Esophagus squamous epithelium (tissue), 5 donors: Measurements from ENCODE around the gene PDZD4. TPM values are rescaled to one million over a fixed set of nuclear protein-coding genes. Genes with fewer than 3 reads are reported as not detected.

ENCODE experiments used
- DNase-seq: peaks from one replicate; lab custom pipeline; 2025; lab: John Stamatoyannopoulos, UW
- H3K27ac ChIP-seq, 4 donors: fragments of 200-600 bp; sonication (generic); one replicate each; pipeline ENCODE4 v1.5.1; 2016 to 2019; ENCODE audit warnings: mild to moderate bottlenecking in 1 of 4
- H3K27me3 ChIP-seq, 4 donors: fragments of 200-600 bp; sonication (generic); 1 replicate in 3 of 4; 2 replicates in 1 of 4; pipeline versions ENCODE4 v1.5.1 to v1.6.0; 2017 to 2021; ENCODE audit warnings: antibody characterized with exemption in 1 of 4
- H3K36me3 ChIP-seq, 3 donors: fragments of 200-600 bp; sonication (generic); one replicate each; pipeline ENCODE4 v1.5.1; 2016 to 2019
- H3K4me1 ChIP-seq, 3 donors: fragments of 200-600 bp; sonication (generic); one replicate each; pipeline ENCODE4 v1.5.1; 2017 to 2019
- H3K4me3 ChIP-seq, 4 donors: fragments of 200-600 bp; sonication (generic); 1 replicate in 3 of 4; 2 replicates in 1 of 4; pipeline ENCODE4 v1.5.1; 2016 to 2019; ENCODE audit warnings: mild to moderate bottlenecking in 2 of 4, moderate library complexity in 1 of 4
- H3K9me3 ChIP-seq, 3 donors: fragments of 200-600 bp; sonication (generic); one replicate each; pipeline ENCODE4 v1.5.1; 2016 to 2019
- CTCF ChIP-seq, 6 experiments: fragments of 450-650 bp in 4 of 6; fragments of 200-600 bp in 2 of 6; sonication (generic) in 2 of 6; IDR thresholded peaks; one replicate each; pipeline ENCODE4 v1.5.1; 2016 to 2019; ENCODE audit warnings: antibody characterized with exemption in 6 of 6, mild to moderate bottlenecking in 4 of 6, moderate library complexity in 4 of 6
- POLR2A ChIP-seq, 4 donors: fragments of 450-650 bp; IDR thresholded peaks; one replicate each; pipeline ENCODE4 v1.6.1; 2017; ENCODE audit warnings: antibody characterized with exemption in 4 of 4, mild to moderate bottlenecking in 4 of 4, moderate library complexity in 3 of 4
- WGBS, 2 donors: methylation state at CpG; one replicate each; pipeline ENCODE4 v1.1.5; 2018; 5-methylcytosine and 5-hydroxymethylcytosine counted together
- intact Hi-C: fragments of 100-400 bp; cut with DNase I; formaldehyde crosslinking; loops from one replicate; pipeline ENCODE4 v1.15.0; 2022
- total RNA-seq, 4 donors: library from RNA; depleted of rRNA; stranded (reverse); fragments of >200 nt; gene quantifications; one replicate each; pipeline ENCODE4 v1.1.0, GENCODE V29; 2016
- donor health status: DM: yes; HTN: yes; CAD: no.

PDZD4 gene
- total RNA-seq, 4 donors from 2014 or later: 0.97 to 3.4 (median 1.9) TPM

DNA sequence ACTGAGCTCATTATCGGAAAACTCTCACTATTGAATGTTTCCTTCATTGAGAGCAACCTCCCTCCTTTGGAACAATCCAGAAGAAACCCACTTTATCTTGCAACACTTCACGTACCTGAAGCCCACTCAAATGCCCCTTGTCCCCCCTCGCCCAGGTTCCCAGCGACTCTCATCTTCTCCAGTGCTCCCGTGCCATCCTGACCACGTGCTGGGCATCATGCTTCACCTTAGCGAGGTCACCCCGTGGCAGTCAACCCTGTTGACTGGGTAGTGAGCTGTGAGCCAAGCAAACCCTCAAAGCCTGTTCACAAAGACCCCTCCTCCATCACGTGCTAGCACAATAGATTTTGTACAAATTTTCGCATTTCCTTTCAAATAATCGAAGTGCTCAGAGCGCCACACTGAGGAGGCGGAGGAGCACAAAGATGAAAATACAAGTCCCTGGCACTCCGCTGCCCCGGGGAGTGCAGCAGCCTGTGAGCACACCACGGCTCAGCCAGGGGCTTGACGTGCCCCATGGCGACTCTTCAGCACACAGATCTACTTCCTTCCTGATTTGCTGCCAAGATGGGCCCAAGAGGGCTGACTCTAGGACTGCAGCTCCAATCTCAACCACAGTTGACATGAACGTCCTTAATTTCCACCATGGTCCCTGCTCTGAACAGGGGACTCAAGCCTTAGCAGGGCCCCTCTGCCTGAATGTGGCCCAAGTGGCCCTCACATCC is 15.6 kb downstream of the PDZD4 start:
- no peaks in the 10 kb centered on the region for H3K9me3 ChIP-seq
- DNase-seq: no peak
- peaks cover 0 to 6% (median 0%) of the 10 kb centered on the region in 4 donors for H3K27me3 ChIP-seq
- 65 to 70% methylated on average over 2 to 11 of the region's 19 CpGs for WGBS, 2 donors
- H3K36me3 ChIP-seq: no peaks in the 10 kb centered on the region
- H3K4me3 ChIP-seq: no peak overlapping the region
- no peak for TF ChIP-seq CTCF (IDR thresholded peaks at IDR 0.05)
- TF ChIP-seq POLR2A (IDR thresholded peaks at IDR 0.05): no peak
- H3K4me1 ChIP-seq: peaks cover 0 to 14% (median 0%) of the 10 kb centered on the region in 3 donors
- intact Hi-C loops: loop anchor here (10.0 kb wide), 1 partner anchor 60 kb away; no protein-coding TSS in a partner anchor
- H3K27ac ChIP-seq: no peak overlapping the region

DNA sequence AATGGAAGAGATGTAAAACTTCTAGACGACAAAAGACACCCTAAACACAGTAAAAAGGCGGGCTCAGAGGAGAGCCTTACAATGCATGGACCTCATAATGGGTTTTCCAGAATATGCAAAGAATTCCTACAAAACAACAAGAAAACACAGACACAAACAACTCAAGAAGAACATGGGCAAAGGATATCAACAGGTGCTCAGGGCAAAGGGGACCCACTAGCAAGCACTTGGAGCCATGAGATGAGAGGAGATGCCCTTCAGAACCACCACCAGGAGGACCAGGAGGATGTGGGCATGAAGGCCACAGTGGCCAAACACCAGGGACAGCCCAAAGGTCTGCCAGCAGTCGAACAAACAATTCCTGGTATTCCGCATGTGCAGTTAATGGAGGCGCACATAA is 17.2 kb downstream of the PDZD4 start:
- no peaks in the 10 kb centered on the region for H3K27me3 ChIP-seq
- no peaks in the 10 kb centered on the region for H3K4me1 ChIP-seq
- DNase-seq: no peak
- no peaks in the 10 kb centered on the region for H3K9me3 ChIP-seq
- TF ChIP-seq CTCF (IDR thresholded peaks at IDR 0.05) (no peak), POLR2A (IDR thresholded peaks at IDR 0.05) (no peak)
- H3K27ac ChIP-seq: no peak overlapping the region
- H3K36me3 ChIP-seq: no peaks in the 10 kb centered on the region
- intact Hi-C loops: loop anchor here (10.0 kb wide), 1 partner anchor 62 kb away; no protein-coding TSS in a partner anchor
- no peak overlapping the region for H3K4me3 ChIP-seq
- WGBS, 2 donors: 86 to 93% methylated on average over 3 to 5 of the region's 5 CpGs

DNA sequence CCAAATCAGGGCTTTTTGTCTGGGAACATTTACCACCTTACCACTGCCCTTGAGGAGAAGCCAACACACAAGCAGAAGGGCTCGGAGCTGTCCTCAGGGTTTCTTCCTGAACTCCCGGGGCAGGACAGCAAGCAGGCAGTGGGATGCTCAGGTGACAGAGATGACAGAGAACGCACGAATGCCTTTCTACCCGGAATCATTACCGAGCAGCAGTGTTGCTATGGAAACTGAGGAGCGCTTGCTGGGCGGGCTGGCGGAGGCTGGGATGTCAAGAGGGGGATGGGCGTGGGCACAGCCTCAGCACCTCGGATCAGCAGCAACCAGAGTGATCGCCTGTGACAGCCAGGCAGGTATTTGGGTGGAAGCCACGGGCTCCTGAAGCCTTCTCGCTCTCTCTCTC is 18.1 kb downstream of the PDZD4 start:
- Histone ChIP-seq H3K9me3 (no peaks in the 10 kb centered on the region), H3K27ac (no peak overlapping the region), H3K4me1 (peaks cover 0 to 4% (median 2%) of the 10 kb centered on the region in 3 donors), H3K27me3 (no peaks in the 10 kb centered on the region), H3K4me3 (no peak overlapping the region), H3K36me3 (no peaks in the 10 kb centered on the region)
- intact Hi-C loops: loop anchor here (10.0 kb wide), 1 partner anchor 63 kb away; no protein-coding TSS in a partner anchor
- WGBS, 2 donors: 80% methylated on average over 1 of the region's 14 CpGs; no CpG with 5 or more reads in 1 of the 2 donors
- no peak for DNase-seq
- TF ChIP-seq POLR2A (IDR thresholded peaks at IDR 0.05): no peak
- TF ChIP-seq CTCF (IDR thresholded peaks at IDR 0.05): no peak

DNA sequence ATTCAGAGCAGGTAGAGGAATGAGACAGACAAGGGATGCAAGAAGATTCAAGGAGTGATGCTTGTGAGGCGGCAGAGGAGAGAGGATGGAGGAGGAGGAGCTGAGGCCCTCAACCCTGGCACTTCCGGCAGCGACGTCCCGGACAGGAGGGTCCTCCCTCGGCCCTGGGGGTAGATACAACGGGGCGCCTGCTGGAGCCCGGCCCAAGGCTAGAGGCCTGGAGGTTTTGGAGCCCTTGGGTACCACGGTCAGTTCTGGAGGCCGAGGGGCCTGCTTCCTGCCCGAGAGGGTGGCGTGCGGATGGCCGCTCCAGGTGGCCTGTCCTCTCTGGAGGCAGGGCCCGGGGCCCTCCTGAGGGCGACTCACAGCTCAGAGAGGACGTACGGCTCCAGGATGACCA is 22.4 kb downstream of the PDZD4 start:
- DNase-seq: no peak
- WGBS, 2 donors: 83 to 93% methylated on average over 9 to 12 of the region's 19 CpGs
- peaks cover 0 to 26% (median 3%) of the 10 kb centered on the region in 3 donors for H3K4me1 ChIP-seq
- H3K27ac ChIP-seq: no peak overlapping the region
- H3K9me3 ChIP-seq: no peaks in the 10 kb centered on the region
- no peak overlapping the region for H3K4me3 ChIP-seq
- no peak for TF ChIP-seq CTCF (IDR thresholded peaks at IDR 0.05)
- no peak for TF ChIP-seq POLR2A (IDR thresholded peaks at IDR 0.05)
- no peaks in the 10 kb centered on the region for H3K27me3 ChIP-seq
- no peaks in the 10 kb centered on the region for H3K36me3 ChIP-seq
- intact Hi-C loops: no loop called here

DNA sequence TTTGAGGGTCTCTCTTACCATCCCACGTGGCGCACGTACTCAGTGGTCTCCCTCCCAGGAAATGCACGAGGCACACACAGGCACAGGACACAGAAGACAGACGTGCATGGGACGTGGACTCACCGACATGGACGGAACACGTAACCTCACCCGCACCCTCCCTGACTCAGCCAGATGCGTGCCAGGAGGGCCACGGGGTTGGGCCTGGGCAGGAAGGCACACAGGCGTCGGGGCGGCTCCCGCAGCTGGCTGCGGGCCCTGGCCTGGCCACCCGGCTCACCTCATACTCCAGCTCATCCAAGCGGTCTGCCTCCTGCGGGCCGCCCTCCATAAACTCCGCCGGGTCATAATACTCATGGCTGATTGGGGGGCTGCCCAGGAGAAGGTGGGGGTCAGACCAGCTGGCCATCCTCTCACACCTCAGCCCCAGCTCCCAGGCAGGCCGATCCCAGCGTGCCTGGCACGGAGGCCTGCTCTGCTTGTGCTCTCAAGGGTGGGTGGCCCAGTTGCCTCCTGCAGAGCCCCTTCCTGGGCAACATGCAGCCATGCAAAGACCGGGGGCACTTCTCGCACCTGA is 23.3 kb downstream of the PDZD4 start:
- no peak for TF ChIP-seq POLR2A (IDR thresholded peaks at IDR 0.05)
- TF ChIP-seq CTCF (IDR thresholded peaks at IDR 0.05): peak in 1 of 6 experiments; percentile 5
- no peaks in the 10 kb centered on the region for H3K36me3 ChIP-seq
- H3K27me3 ChIP-seq: no peaks in the 10 kb centered on the region
- 92% methylated on average over 2 of the region's 28 CpGs; no CpG with 5 or more reads in 1 of the 2 donors for WGBS, 2 donors
- H3K27ac ChIP-seq: no peak overlapping the region
- no peak for DNase-seq
- intact Hi-C loops: no loop called here
- peaks cover 0 to 26% (median 3%) of the 10 kb centered on the region in 3 donors for H3K4me1 ChIP-seq
- no peaks in the 10 kb centered on the region for H3K9me3 ChIP-seq
- no peak overlapping the region for H3K4me3 ChIP-seq
